Colonic mucosa (tissue), 4 donors: ENCODE results near the gene LMF1. TPM values are rescaled to one million over a fixed set of nuclear protein-coding genes. Genes with fewer than 3 reads are reported as not detected.

ENCODE experiments used
- DNase-seq: peaks from one replicate; pipeline ENCODE4 v3.0.0-alpha.2; 2020
- H3K27ac ChIP-seq: fragments of 200-600 bp; one replicate; pipeline ENCODE4 v1.8.0; 2021
- H3K27me3 ChIP-seq: fragments of 200-600 bp; one replicate; pipeline ENCODE4 v1.8.0; 2021
- H3K36me3 ChIP-seq: fragments of 200-600 bp; one replicate; pipeline ENCODE4 v1.8.0; 2021
- H3K4me1 ChIP-seq: fragments of 200-600 bp; one replicate; pipeline ENCODE4 v1.8.0; 2021; ENCODE audit warnings: mild to moderate bottlenecking
- H3K4me3 ChIP-seq: fragments of 200-600 bp; one replicate; pipeline ENCODE4 v1.8.0; 2021
- H3K9ac ChIP-seq, 2 donors: one replicate each; pipeline ENCODE4 v1.7.0; 2013; ENCODE audit warnings: control low read depth in 2 of 2, low read depth in 2 of 2, low read length in 2 of 2
- H3K9me3 ChIP-seq: fragments of 200-600 bp; one replicate; pipeline ENCODE4 v1.8.0; 2021
- intact Hi-C: fragments of 100-400 bp; cut with DNase I; formaldehyde crosslinking; loops from one replicate; pipeline ENCODE4 v1.14.1; 2022
- total RNA-seq, 2 donors: library from RNA; stranded (reverse); fragmentation: NEBNext Ultra II Directional in 1 of 2; extraction: Animal tissue kit (Norgen Biotek cat#: 25700) in 1 of 2; gene quantifications; one replicate each; pipeline ENCODE4 v1.2.1, GENCODE V29; 2021
- TF ChIP-seq, protein P1 (sequence below): fragments of 200-600 bp; IDR thresholded peaks from one replicate; pipeline ENCODE4 v1.8.0; 2022; ENCODE audit warnings: antibody characterized with exemption, mild to moderate bottlenecking
- donor health status: healthy.
- donor health status: DM: no; HTN: no; CAD: no.
- donor health status: DM: no; HTN: no; CAD: no.

LMF1 gene
- total RNA-seq, 2 donors from 2014 or later, result 8.4 to 12.8 TPM

DNA sequence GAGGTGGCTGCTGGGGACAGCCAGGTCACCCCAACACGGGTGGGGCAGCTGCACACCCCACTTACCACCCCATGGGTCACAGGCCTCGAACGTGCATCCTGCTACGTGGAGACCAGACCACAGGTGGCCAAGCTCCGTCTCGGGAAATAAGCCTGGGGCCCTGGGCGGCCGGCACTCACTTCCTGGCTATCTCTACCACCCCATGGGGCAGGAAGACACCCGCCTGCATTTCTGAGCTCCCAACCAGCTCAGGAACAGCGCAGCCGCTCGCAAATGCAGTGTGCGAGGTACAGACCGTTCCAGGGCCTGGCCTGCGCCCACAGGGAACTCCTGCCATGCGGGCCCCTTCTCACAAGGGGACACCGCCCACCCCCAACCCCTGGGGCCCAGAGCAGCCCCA, 165.3 kb downstream of the LMF1 start:
- Histone ChIP-seq H3K36me3 (no peaks in the 10 kb centered on the region), H3K27me3 (peaks cover 24% of the 10 kb centered on the region), H3K4me3 (no peak overlapping the region), H3K9me3 (no peaks in the 10 kb centered on the region), H3K27ac (no peak overlapping the region), H3K4me1 (no peaks in the 10 kb centered on the region), H3K9ac (no peak overlapping the region)
- no peak for DNase-seq
- TF ChIP-seq, protein P1, sequence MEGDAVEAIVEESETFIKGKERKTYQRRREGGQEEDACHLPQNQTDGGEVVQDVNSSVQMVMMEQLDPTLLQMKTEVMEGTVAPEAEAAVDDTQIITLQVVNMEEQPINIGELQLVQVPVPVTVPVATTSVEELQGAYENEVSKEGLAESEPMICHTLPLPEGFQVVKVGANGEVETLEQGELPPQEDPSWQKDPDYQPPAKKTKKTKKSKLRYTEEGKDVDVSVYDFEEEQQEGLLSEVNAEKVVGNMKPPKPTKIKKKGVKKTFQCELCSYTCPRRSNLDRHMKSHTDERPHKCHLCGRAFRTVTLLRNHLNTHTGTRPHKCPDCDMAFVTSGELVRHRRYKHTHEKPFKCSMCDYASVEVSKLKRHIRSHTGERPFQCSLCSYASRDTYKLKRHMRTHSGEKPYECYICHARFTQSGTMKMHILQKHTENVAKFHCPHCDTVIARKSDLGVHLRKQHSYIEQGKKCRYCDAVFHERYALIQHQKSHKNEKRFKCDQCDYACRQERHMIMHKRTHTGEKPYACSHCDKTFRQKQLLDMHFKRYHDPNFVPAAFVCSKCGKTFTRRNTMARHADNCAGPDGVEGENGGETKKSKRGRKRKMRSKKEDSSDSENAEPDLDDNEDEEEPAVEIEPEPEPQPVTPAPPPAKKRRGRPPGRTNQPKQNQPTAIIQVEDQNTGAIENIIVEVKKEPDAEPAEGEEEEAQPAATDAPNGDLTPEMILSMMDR, result no peak
- intact Hi-C loops, result no loop called here

- TF ChIP-seq, protein P1, result no peak
- peaks cover 34% of the 10 kb centered on the region for H3K27me3 ChIP-seq
- no peak for DNase-seq
- no peaks in the 10 kb centered on the region for H3K4me1 ChIP-seq
- intact Hi-C loops, result no loop called here
- no peaks in the 10 kb centered on the region for H3K36me3 ChIP-seq
- no peak overlapping the region for H3K4me3 ChIP-seq
- H3K9me3 ChIP-seq, result no peaks in the 10 kb centered on the region
- no peak overlapping the region for H3K27ac ChIP-seq
- H3K9ac ChIP-seq, result no peak overlapping the region
Observed at GRCh38 chr16:804193-805048, 166.4 kb downstream of the LMF1 start.

- no peaks in the 10 kb centered on the region for H3K9me3 ChIP-seq
- no peak overlapping the region for H3K4me3 ChIP-seq
- DNase-seq, result no peak
- TF ChIP-seq, protein P1, result no peak
- intact Hi-C loops, result no loop called here
- no peak overlapping the region for H3K27ac ChIP-seq
- H3K9ac ChIP-seq, result no peak overlapping the region
- peaks cover 36% of the 10 kb centered on the region for H3K27me3 ChIP-seq
- no peaks in the 10 kb centered on the region for H3K4me1 ChIP-seq
- no peaks in the 10 kb centered on the region for H3K36me3 ChIP-seq
Observed at GRCh38 chr16:803754-804080, 167.1 kb downstream of the LMF1 start.

Other genes with a start within 250 kb of the LMF1 start
- 10 to 100 TPM; 42.1 to 83.1 TPM for gene ANTKMT, start 249.8 kb downstream of the LMF1 start, total RNA-seq
- gene CCDC78, start 244.5 kb downstream of the LMF1 start, total RNA-seq, result 1 to 10 TPM in 1 of 2 donors, under 1 TPM in 1; 0.37 to 3.7 TPM
- gene HAGHL, start 243.9 kb downstream of the LMF1 start, total RNA-seq, result 10 to 100 TPM in 1 of 2 donors, 1 to 10 TPM in 1; 2.6 to 13.0 TPM
- 10 to 100 TPM; 29.2 to 62.1 TPM for gene CIAO3, start 230.0 kb downstream of the LMF1 start, total RNA-seq
- gene MSLN, start 210.2 kb downstream of the LMF1 start, total RNA-seq, result 1 to 10 TPM; 1.4 to 1.8 TPM
- gene RPUSD1, start 182.6 kb downstream of the LMF1 start, total RNA-seq, result 10 to 100 TPM; 17.3 to 35.6 TPM
- 100 to 1,000 TPM in 1 of 2 donors, 10 to 100 TPM in 1; 16.5 to 111 TPM for gene CHTF18, start 182.4 kb downstream of the LMF1 start, total RNA-seq
- gene GNG13, start 170.2 kb downstream of the LMF1 start, total RNA-seq, result under 1 TPM in 1 of 2 donors, not detected in 1; 0.24 TPM
- gene SOX8, start 10.8 kb upstream of the LMF1 start, total RNA-seq, result under 1 TPM; 0.20 to 0.61 TPM
- under 1 TPM; 0.24 to 0.37 TPM for gene SSTR5, start 101.8 kb upstream of the LMF1 start, total RNA-seq
- gene C1QTNF8, start 125.3 kb upstream of the LMF1 start, total RNA-seq, result not detected
- 10 to 100 TPM in 1 of 2 donors, 1 to 10 TPM in 1; 2.1 to 14.6 TPM for gene CACNA1H, start 182.1 kb upstream of the LMF1 start, total RNA-seq